AG09309 (cell line): ENCODE measurements around the gene RPS6KB1.
"Not testable (repeated sequence)": the region's sequence is repeated elsewhere in the genome, so short reads cannot be mapped to it uniquely, and the experiment has no call there.

ENCODE experiments used
- DNase-seq: peaks from one replicate; pipeline ENCODE4 v3.0.0-alpha.2; 2010; ENCODE audit warnings: low read depth
- H3K4me3 ChIP-seq: 2 replicates; pipeline ENCODE4 v1.5.1; 2011; ENCODE audit warnings: mild to moderate bottlenecking, low read depth, low read length, moderate library complexity; ENCODE audit not compliant: control insufficient read depth
- CTCF ChIP-seq: IDR thresholded peaks from 2 replicates; pipeline ENCODE4 v1.5.1; 2011; ENCODE audit warnings: mild to moderate bottlenecking, low read depth, low read length, inconsistent platforms; ENCODE audit not compliant: insufficient read depth, control insufficient read depth; ENCODE audit errors: missing control alignments

RPS6KB1 gene

GRCh38 chr17:59851439-59852375 is 41.2 kb upstream of the RPS6KB1 start:
- DNase-seq: no peak
- H3K4me3 ChIP-seq: no peak overlapping the region

GRCh38 chr17:59852847-59853167 is 40.1 kb upstream of the RPS6KB1 start:
- H3K4me3 ChIP-seq, DNase-seq: not testable (repeated sequence)

More at GRCh38 chr17:59851439-59852375, 41.2 kb upstream of the RPS6KB1 start:
- TF ChIP-seq CTCF: no peak

- no peak overlapping the region for H3K4me3 ChIP-seq
These were observed 39.6 kb upstream of the RPS6KB1 start for GRCh38 chr17:59853168-59853918.

GRCh38 chr17:59853919-59854729 is 38.8 kb upstream of the RPS6KB1 start:
- not testable (repeated sequence) for DNase-seq, H3K4me3 ChIP-seq

More at GRCh38 chr17:59853168-59853918, 39.6 kb upstream of the RPS6KB1 start:
- DNase-seq: peak; percentile 56
- peak; percentile 41 for TF ChIP-seq CTCF

- no peak for DNase-seq
- no peak overlapping the region for H3K4me3 ChIP-seq
- TF ChIP-seq CTCF: no peak
These were observed 35.8 kb upstream of the RPS6KB1 start for GRCh38 chr17:59856859-59857794.

GRCh38 chr17:59858167-59858816 is 34.6 kb upstream of the RPS6KB1 start:
- no peak overlapping the region for H3K4me3 ChIP-seq
- no peak for TF ChIP-seq CTCF
- DNase-seq: peak; percentile 20
